ENCODE results near the gene ROGDI.

The ROGDI gene

GRCh38 chr16:4846901-4847773, 44.7 kb upstream of the ROGDI start, which contains the start of the genes GLYR1 and UBN1:
TSS of gene GLYR1 (minus strand) at chr16:4847288. CDS start at chr16:4847265, 23 bp downstream.
TSS of gene UBN1 (plus strand) at chr16:4847481. CDS start at chr16:4852918, 5,437 bp downstream.
- Histone ChIP-seq H3K79me1 (ENCODE audit: low read depth, low read length) (peaks cover 15% of the 10 kb centered on the region), H2BK120ac (ENCODE audit: low read depth, low read length) (no peak within 1 kb of the TSS), H3K18ac (ENCODE audit: low read length) (peak within 1 kb of the TSS; percentile 99), H2AFZ (ENCODE audit: low read length) (peak within 1 kb of the TSS; percentile 96), H3K36me3 (replicated peaks in 1 of 2; ENCODE audit: control insufficient read depth in 2 of 2, insufficient read depth in 2 of 2, low read length in 2 of 2) (peaks cover 14 to 41% of the 10 kb centered on the region in 2 donors), H3K14ac (ENCODE audit: low read length) (peak within 1 kb of the TSS; percentile 82), H3K27me3 (ENCODE audit: control insufficient read depth in 3 of 3, insufficient read depth in 3 of 3, low read depth in 1 of 3, low read length in 3 of 3) (no peaks in the 10 kb centered on the region), H3K4me1 (ENCODE audit: control insufficient read depth in 2 of 2, insufficient read depth in 1 of 2, low read depth in 1 of 2, low read length in 2 of 2) (peaks cover 5 to 20% of the 10 kb centered on the region in 2 donors), H3K23ac (ENCODE audit: low read depth, low read length, poor library complexity) (peak within 1 kb of the TSS; percentile 85), H3K4me2 (ENCODE audit: insufficient read depth, low read length, poor library complexity, severe bottlenecking) (peak within 1 kb of the TSS; percentile 93), H4K91ac (ENCODE audit: low read depth, low read length, poor library complexity) (no peak within 1 kb of the TSS), H4K8ac (ENCODE audit: low read depth, low read length) (no peak within 1 kb of the TSS), H3K9me3 (replicated peaks in 1 of 2; ENCODE audit: control insufficient read depth in 2 of 2, insufficient read depth in 1 of 2, low read depth in 1 of 2, low read length in 2 of 2) (no peaks in the 10 kb centered on the region), H3K4ac (ENCODE audit: low read length) (no peak within 1 kb of the TSS), H3K4me3 (ENCODE audit: low read length in 2 of 2) (peak within 1 kb of the TSS; percentile 88 to 96), H2AK5ac (ENCODE audit: low read depth, low read length) (peak within 1 kb of the TSS; percentile 13), H3K27ac (replicated peaks; ENCODE audit: low read length) (peak within 1 kb of the TSS; percentile 75), H3K9ac (ENCODE audit: low read depth, low read length, poor library complexity) (peak within 1 kb of the TSS; percentile 91), H2BK15ac (ENCODE audit: low read length) (peak within 1 kb of the TSS; percentile 58), H2BK12ac (ENCODE audit: low read length) (no peak within 1 kb of the TSS), H2BK5ac (ENCODE audit: low read length) (peak within 1 kb of the TSS; percentile 53)
- WGBS, 2 donors (ENCODE audit: extremely low coverage in 2 of 2, insufficient read length in 2 of 2, insufficient replicate concordance in 1 of 2): no CpG with 5 or more reads among the region's 126 CpGs
- peak; percentile 97 for DNase-seq (ENCODE audit: low spot score)

GRCh38 chr16:4846503-4846900, 44.1 kb upstream of the ROGDI start:
- Histone ChIP-seq H3K9me3 (replicated peaks in 1 of 2; ENCODE audit: control insufficient read depth in 2 of 2, insufficient read depth in 1 of 2, low read depth in 1 of 2, low read length in 2 of 2) (no peaks in the 10 kb centered on the region), H4K91ac (ENCODE audit: low read depth, low read length, poor library complexity) (no peak overlapping the region), H2AK5ac (ENCODE audit: low read depth, low read length) (peak overlapping the region; percentile 13), H3K27ac (replicated peaks; ENCODE audit: low read length) (no peak overlapping the region), H3K27me3 (ENCODE audit: control insufficient read depth in 3 of 3, insufficient read depth in 3 of 3, low read depth in 1 of 3, low read length in 3 of 3) (no peaks in the 10 kb centered on the region), H4K8ac (ENCODE audit: low read depth, low read length) (no peak overlapping the region), H2BK120ac (ENCODE audit: low read depth, low read length) (no peak overlapping the region), H2AFZ (ENCODE audit: low read length) (peak overlapping the region; percentile 96), H3K4ac (ENCODE audit: low read length) (no peak overlapping the region), H2BK15ac (ENCODE audit: low read length) (peak overlapping the region; percentile 37), H3K14ac (ENCODE audit: low read length) (no peak overlapping the region), H2BK12ac (ENCODE audit: low read length) (no peak overlapping the region), H3K23ac (ENCODE audit: low read depth, low read length, poor library complexity) (no peak overlapping the region), H3K79me1 (ENCODE audit: low read depth, low read length) (peaks cover 15% of the 10 kb centered on the region), H3K18ac (ENCODE audit: low read length) (no peak overlapping the region), H3K36me3 (replicated peaks in 1 of 2; ENCODE audit: control insufficient read depth in 2 of 2, insufficient read depth in 2 of 2, low read length in 2 of 2) (peaks cover 18 to 47% of the 10 kb centered on the region in 2 donors), H2BK5ac (ENCODE audit: low read length) (peak overlapping the region; percentile 53), H3K9ac (ENCODE audit: low read depth, low read length, poor library complexity) (peak overlapping the region; percentile 91), H3K4me2 (ENCODE audit: insufficient read depth, low read length, poor library complexity, severe bottlenecking) (peak overlapping the region; percentile 93), H3K4me3 (ENCODE audit: low read length in 2 of 2) (peak overlapping the region; percentile 88 to 96), H3K4me1 (ENCODE audit: control insufficient read depth in 2 of 2, insufficient read depth in 1 of 2, low read depth in 1 of 2, low read length in 2 of 2) (peaks cover 5 to 17% of the 10 kb centered on the region in 2 donors)
- no peak for DNase-seq (ENCODE audit: low spot score)
- no CpG with 5 or more reads among the region's 27 CpGs for WGBS, 2 donors (ENCODE audit: extremely low coverage in 2 of 2, insufficient read length in 2 of 2, insufficient replicate concordance in 1 of 2)

DNA sequence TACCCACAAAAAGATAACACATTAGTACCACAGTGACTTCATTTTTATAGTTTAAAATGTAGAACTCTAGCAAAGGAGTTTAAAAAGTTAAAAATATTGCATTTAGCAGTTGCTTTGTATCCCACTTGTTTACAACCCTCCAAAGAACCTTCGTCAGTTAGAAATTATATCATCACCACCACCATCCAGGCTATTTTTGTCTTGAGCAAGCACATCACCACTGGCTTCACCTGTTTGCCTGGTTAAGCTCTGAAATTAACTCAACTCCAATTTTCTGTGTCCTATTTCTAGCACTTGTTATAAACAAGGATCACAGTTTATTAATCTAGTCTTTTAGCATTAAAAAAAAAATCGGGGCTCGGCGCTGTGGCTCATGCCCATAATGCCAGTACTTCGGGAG, 38.6 kb upstream of the ROGDI start:
- Histone ChIP-seq H2AFZ (ENCODE audit: low read length) (no peak overlapping the region), H3K27ac (replicated peaks; ENCODE audit: low read length) (no peak overlapping the region), H3K79me1 (ENCODE audit: low read depth, low read length) (no peaks in the 10 kb centered on the region), H3K27me3 (ENCODE audit: control insufficient read depth in 3 of 3, insufficient read depth in 3 of 3, low read depth in 1 of 3, low read length in 3 of 3) (no peaks in the 10 kb centered on the region), H2BK12ac (ENCODE audit: low read length) (no peak overlapping the region), H3K36me3 (replicated peaks in 1 of 2; ENCODE audit: control insufficient read depth in 2 of 2, insufficient read depth in 2 of 2, low read length in 2 of 2) (peaks cover 49 to 93% of the 10 kb centered on the region in 2 donors), H2BK120ac (ENCODE audit: low read depth, low read length) (no peak overlapping the region), H3K4me3 (ENCODE audit: low read length in 2 of 2) (no peak overlapping the region), H2BK15ac (ENCODE audit: low read length) (no peak overlapping the region), H2BK5ac (ENCODE audit: low read length) (no peak overlapping the region), H3K14ac (ENCODE audit: low read length) (no peak overlapping the region), H3K9ac (ENCODE audit: low read depth, low read length, poor library complexity) (no peak overlapping the region), H3K9me3 (replicated peaks in 1 of 2; ENCODE audit: control insufficient read depth in 2 of 2, insufficient read depth in 1 of 2, low read depth in 1 of 2, low read length in 2 of 2) (no peaks in the 10 kb centered on the region), H3K4me2 (ENCODE audit: insufficient read depth, low read length, poor library complexity, severe bottlenecking) (no peak overlapping the region), H3K4me1 (ENCODE audit: control insufficient read depth in 2 of 2, insufficient read depth in 1 of 2, low read depth in 1 of 2, low read length in 2 of 2) (peaks cover under 1 to 6% of the 10 kb centered on the region in 2 donors), H2AK5ac (ENCODE audit: low read depth, low read length) (no peak overlapping the region), H4K91ac (ENCODE audit: low read depth, low read length, poor library complexity) (no peak overlapping the region), H4K8ac (ENCODE audit: low read depth, low read length) (no peak overlapping the region), H3K4ac (ENCODE audit: low read length) (no peak overlapping the region), H3K23ac (ENCODE audit: low read depth, low read length, poor library complexity) (no peak overlapping the region), H3K18ac (ENCODE audit: low read length) (no peak overlapping the region)
- DNase-seq (ENCODE audit: low spot score): no peak
- WGBS, 2 donors (ENCODE audit: extremely low coverage in 2 of 2, insufficient read length in 2 of 2, insufficient replicate concordance in 1 of 2): no CpG with 5 or more reads among the region's 5 CpGs

DNA sequence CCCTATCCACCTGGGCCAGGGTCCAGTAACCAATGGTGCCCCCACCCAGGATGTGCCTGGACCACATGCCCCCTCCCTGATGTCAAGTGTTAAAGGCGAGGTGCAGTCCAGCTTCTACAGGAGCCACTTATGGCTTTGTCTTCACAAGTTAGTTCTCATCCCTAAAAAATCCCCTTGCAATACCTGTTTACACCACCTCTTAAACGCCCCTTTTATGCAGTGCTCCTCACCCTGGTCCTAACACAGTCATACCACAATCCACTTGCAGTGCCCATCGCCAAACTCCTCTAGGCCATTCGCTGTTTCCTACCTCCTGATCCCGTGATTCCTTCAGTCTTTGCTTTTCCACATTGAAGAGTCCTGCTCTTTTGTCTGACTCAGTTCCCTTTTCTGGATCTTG, 37.5 kb upstream of the ROGDI start:
- Histone ChIP-seq H3K36me3 (replicated peaks in 1 of 2; ENCODE audit: control insufficient read depth in 2 of 2, insufficient read depth in 2 of 2, low read length in 2 of 2) (peaks cover 51 to 96% of the 10 kb centered on the region in 2 donors), H3K79me1 (ENCODE audit: low read depth, low read length) (no peaks in the 10 kb centered on the region), H3K23ac (ENCODE audit: low read depth, low read length, poor library complexity) (no peak overlapping the region), H3K4me3 (ENCODE audit: low read length in 2 of 2) (no peak overlapping the region), H4K91ac (ENCODE audit: low read depth, low read length, poor library complexity) (no peak overlapping the region), H2BK120ac (ENCODE audit: low read depth, low read length) (no peak overlapping the region), H2BK5ac (ENCODE audit: low read length) (no peak overlapping the region), H3K4me2 (ENCODE audit: insufficient read depth, low read length, poor library complexity, severe bottlenecking) (no peak overlapping the region), H3K9ac (ENCODE audit: low read depth, low read length, poor library complexity) (peak overlapping the region; percentile 30), H2BK12ac (ENCODE audit: low read length) (no peak overlapping the region), H2BK15ac (ENCODE audit: low read length) (no peak overlapping the region), H3K14ac (ENCODE audit: low read length) (no peak overlapping the region), H3K27ac (replicated peaks; ENCODE audit: low read length) (no peak overlapping the region), H3K18ac (ENCODE audit: low read length) (no peak overlapping the region), H2AFZ (ENCODE audit: low read length) (no peak overlapping the region), H3K4ac (ENCODE audit: low read length) (no peak overlapping the region), H3K4me1 (ENCODE audit: control insufficient read depth in 2 of 2, insufficient read depth in 1 of 2, low read depth in 1 of 2, low read length in 2 of 2) (no peaks in the 10 kb centered on the region), H4K8ac (ENCODE audit: low read depth, low read length) (no peak overlapping the region), H2AK5ac (ENCODE audit: low read depth, low read length) (no peak overlapping the region), H3K27me3 (ENCODE audit: control insufficient read depth in 3 of 3, insufficient read depth in 3 of 3, low read depth in 1 of 3, low read length in 3 of 3) (no peaks in the 10 kb centered on the region), H3K9me3 (replicated peaks in 1 of 2; ENCODE audit: control insufficient read depth in 2 of 2, insufficient read depth in 1 of 2, low read depth in 1 of 2, low read length in 2 of 2) (no peaks in the 10 kb centered on the region)
- no peak for DNase-seq (ENCODE audit: low spot score)
- no CpG with 5 or more reads among the region's 5 CpGs for WGBS, 2 donors (ENCODE audit: extremely low coverage in 2 of 2, insufficient read length in 2 of 2, insufficient replicate concordance in 1 of 2)
